CD4-positive, alpha-beta T cell treated with Interleukin-17A for 1 hour (primary cell): Measurements from ENCODE around the gene SERPINB2.

Experiments
- DNase-seq: peaks from one replicate; pipeline ENCODE4 v3.0.0-alpha.2; 2020

SERPINB2 gene

DNA sequence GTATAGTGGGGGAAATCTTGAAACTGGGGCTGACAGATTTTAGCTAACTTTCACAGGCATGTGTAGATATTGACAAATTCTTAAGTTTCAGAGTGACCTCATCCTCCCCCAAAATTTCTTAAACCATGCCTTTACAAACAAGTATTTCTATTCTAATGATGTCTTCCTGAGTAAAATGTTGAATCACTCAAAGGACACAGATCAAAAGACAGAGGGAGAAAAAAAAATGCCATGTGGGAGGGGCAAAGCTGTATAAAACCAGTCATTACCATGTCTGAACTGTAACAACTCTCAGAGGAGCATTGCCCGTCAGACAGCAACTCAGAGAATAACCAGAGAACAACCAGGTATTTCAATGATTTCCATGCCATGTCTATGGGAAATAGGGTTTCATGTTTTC, at the start of gene SERPINB2:
Gene SERPINB2, plus strand, starts transcription at position 282 of the 400 bp plus-strand sequence. CDS start 3,740 bp downstream, outside the sequence.
- no peak for DNase-seq

DNA sequence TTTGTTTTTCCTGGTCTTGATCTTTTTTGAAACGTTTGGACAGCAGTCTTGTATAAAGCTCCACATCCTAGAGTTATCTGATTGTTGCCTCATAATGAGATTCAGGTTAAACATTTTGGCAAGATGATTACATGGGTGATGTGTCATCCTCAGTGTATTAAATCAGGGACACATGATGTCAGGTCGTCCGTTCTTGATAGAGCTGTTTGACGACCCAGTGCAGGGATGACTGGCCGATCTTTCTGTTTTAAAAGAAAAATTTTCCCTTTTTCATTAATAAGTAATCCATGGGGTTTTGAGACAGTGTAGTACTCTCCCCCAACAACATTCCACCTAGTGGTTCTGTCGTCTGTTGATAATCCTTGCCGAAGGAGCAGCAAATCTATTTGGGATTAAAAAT, 44.5 kb upstream of the SERPINB2 start:
- DNase-seq, result no peak

GRCh38 chr18:63844254-63844653, 43.3 kb upstream of the SERPINB2 start:
- DNase-seq, result peak; percentile 2

- DNase-seq, result peak; percentile 9
Observed at GRCh38 chr18:63848159-63848558, 39.3 kb upstream of the SERPINB2 start.

- DNase-seq, result no peak
Observed at GRCh38 chr18:63850020-63850419, 37.5 kb upstream of the SERPINB2 start.

DNA sequence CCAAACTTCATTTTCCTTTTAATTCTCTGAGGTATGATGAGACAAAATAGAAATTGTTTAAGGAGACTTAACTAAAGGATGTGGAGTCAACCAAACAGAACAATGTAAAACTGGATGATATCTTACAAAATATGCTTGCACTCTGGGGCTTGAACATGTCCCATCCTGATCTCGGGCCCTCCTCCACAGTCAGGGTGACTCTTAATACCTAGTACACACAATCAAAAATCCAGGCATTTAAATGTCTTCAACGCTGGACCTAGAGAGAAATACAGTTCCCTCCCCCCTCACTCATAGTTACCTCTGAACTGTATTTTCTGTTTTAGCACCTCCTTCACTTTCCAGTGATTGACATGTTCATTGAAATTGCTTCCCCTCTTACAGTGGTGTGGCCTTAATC, 36.9 kb upstream of the SERPINB2 start:
- DNase-seq, result no peak

- no peak for DNase-seq
Observed at GRCh38 chr18:63858456-63858855, 29.0 kb upstream of the SERPINB2 start.

DNA sequence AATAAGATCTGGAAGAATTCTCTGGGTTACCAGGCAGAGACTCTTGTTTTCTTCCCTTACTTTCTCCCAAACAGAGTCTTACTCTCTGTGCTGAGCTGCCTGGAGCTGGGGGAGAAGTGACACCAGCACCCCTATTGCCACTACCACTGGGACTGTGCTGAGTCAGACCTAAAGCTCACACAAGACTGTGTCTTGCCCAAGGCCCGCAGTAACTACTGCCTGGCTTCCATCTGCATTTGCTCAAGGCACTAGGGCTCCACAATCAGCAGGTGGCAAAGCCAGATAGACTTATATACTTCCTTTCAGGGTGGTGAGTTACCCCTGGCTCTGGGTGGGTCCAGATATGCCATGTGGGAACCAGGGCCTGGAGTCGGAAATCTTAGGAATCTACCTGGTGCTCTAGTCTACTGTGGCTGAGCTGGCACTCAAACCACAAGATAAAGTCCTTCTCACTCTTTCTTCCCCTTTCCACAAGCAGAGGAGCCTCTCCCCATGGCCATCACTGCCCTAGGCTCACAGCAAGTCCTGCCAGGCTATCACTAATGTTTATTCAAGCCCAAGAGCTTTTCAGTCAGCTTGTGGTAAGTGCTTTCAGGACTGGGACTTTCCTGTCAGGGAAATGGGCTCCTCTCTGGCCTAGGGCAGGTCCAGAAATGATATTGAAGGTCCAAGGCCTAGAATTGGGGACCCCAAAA, 27.6 kb upstream of the SERPINB2 start:
- no peak for DNase-seq

- DNase-seq, result no peak
Observed at GRCh38 chr18:63860531-63860930, 27.0 kb upstream of the SERPINB2 start.

DNA sequence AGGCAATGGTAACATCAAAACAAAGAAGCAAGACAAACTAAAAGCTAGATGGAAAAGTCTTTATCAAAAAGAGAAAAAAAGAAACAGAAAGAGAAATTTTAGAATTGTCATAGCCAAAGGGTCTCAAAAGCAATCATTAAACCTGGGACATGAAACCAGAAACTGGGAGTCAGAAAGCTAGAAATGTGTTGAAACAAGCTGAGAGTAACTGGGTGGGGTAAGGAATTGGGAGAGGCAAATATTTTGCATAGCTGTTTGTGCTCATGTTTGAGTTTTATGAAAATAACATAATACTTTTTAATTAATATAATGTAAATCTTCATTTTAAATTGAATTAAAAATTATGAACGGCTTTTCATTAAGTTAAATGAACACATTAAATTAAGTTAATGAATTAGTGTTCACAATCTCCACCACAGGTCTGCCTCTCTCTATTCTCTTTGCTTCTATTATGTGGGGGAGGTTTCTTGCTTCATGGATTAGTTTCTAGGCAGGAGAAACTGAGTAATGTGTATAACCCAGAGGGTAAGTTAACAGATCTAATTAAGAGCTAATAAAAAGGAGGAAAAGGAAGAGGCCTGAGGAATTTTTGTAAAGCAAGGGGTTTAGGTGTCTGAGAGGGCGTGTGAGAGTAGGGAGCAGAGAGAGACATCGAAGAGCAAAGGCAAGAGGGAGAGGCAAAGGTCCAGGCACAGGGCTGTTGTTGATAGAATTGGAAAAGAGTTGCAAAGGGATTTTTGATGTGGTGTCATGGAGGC, 20.0 kb upstream of the SERPINB2 start:
- DNase-seq, result no peak

GRCh38 chr18:63868546-63868945, 19.0 kb upstream of the SERPINB2 start:
- DNase-seq, result no peak

- DNase-seq, result no peak
Observed at GRCh38 chr18:63869374-63869773, 18.1 kb upstream of the SERPINB2 start.

DNA sequence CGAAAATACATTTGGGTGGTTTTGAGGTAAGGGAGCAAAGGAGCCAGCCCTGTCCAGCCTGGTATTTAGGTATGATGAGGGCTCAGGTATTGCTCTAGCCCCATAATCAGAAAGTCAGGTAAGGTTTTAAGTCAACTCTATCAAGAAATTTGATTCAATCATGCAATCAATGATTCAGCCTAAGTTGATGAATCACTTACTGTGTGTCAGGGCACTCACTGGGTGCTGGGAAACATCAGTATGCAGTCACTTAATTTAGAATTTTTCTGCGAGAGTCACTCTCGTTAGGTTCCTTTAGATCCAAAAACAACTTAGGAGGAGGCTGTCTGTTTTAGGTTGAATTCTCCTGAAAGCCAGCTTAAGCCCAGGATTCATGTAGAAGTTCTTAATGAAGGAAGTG, 17.7 kb upstream of the SERPINB2 start:
- no peak for DNase-seq

- DNase-seq, result no peak
Observed at GRCh38 chr18:63871836-63872235, 15.7 kb upstream of the SERPINB2 start.

DNA sequence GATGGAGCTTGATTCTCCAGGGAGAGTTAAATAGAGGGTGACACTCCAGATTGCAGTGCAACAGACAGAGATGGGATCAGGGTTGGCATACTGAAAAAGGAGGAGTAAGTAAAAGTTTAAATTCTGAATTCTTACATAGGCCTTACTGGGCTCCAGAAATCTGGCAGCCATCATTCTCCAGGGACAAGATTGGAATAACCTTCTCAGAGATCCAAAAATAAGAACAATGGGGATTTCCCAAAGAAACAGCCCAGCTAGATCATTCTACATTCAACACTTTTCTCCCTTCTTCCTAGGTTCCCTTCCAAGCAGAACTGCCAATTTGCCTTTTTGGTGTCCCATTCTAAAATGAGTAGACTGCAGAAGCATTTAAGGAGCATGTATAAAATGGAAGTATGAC, 14.9 kb upstream of the SERPINB2 start:
- DNase-seq, result no peak

DNA sequence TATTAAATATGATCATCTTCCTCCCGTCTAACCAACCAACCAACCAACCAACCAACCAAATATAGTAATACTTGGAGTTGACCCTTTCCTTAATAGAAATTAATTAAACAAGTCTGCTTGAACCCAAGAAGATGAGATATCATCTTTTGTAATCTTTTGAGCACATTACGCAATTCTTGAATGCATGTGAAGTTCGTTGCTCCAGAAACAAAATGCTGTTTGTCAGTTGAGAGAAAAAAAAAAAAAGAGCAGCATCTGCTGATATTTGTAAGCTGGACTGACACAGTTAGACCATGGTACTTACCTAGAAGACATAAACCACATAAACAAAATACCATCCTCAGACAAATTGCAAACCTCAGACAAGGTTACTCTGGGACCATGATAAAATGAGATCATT, 9.2 kb upstream of the SERPINB2 start:
- DNase-seq, result no peak

DNA sequence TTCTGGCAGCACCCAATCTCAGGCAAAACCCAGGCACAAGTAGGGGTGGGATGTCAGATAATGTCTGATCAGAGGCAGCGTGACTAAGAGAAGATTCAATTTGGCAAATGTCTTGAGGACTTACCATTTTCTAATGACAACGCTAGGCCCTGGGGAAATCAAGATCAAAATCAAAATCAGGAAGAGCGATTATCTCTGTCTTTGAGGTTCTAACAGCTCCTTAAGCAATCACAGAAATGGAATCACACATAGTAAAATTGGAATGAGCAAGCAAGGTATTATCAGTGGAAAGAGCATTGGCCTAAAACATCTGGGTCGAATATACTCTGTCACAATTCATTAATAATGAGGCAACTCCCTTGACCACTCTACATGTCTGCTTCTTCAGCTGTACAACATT, 8.6 kb upstream of the SERPINB2 start:
- no peak for DNase-seq

GRCh38 chr18:63879709-63880108, 7.8 kb upstream of the SERPINB2 start:
- DNase-seq, result no peak

GRCh38 chr18:63881851-63882250, 5.7 kb upstream of the SERPINB2 start:
- DNase-seq, result no peak

DNA sequence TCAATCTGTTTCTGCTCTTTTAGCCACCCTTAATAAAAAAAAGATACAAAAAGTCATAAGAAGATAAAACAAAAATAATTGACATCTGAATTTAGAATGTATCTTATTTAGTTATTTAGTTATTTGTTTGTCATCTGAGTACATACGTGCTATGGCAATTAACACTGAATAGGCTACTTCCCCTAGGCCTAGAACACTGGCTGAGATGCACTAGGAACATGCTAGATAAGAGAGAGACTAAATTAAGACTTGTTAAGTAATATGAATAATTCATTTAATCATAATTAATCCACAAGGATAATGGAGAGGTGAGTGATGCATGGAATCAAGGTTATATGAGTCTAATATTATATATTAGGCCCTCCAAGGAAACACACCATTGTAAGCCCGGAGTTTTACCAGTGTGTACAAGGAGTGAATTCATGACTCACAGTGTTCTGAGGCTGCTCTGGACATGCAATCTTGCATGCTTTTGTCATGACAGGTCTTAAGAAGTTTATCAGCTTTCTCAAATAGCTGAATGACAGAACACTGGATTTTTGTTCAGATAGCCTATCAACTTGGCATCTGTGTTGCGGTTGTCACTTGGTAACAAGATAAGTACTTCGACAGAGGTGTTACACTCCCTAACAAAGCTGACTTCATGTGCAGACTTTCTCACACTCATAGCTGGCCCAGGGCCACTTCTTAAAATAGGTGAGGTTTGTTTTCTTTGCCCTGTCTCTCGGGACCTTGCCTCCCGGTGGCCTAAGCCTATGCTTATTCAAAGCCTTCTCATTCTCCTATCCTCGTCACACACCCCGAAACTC, 5.0 kb upstream of the SERPINB2 start:
- no peak for DNase-seq

DNA sequence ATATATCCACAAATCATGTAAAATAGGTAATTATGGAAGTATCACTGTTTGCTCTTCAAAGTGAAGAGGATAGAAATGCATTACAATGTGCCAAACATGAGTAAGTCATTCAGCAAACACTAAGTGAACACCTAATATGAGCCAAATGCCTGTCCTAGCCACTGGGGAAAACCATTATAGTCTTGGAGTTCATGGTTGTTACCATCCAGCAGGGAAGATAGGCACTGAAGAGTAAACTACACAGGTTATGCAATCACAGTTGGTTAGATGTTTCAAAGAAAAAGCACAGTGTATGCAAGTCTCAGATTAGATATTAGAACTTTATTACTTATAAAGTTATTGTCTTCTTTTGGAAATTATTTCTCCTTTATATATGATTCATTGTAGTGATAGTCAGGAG, 3.9 kb upstream of the SERPINB2 start:
- DNase-seq, result no peak

DNA sequence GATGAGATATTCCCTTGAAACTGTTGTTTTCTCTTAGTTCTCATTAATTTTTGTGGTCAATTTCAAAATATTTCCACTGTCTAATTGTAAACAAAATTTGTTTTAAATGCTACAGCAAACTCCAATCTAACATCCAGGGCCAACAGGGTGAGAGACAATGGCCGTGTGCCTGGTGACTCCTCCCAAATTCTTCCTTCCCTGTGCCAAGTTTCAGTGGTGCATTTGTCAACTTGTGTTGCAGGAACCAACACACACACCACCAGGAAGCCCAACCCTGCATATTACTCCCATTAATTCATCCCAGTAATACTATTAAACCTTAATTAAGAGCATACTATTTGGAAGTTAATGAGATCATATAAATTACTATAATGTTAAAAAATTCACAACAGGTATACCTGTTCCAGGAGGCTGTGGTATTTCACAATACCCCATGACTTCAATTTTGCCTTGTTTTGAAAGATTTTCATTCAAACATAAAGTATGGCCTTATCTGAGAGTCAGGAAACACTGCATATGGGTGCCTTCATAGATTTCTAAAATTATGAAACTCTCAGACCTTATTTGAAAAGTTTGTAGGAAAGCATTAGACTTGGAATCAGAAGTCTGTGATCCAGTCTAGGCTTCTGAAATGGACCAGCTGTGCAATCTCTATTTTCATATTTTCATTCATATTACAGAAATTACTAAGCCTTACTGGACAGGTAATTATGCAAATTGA, 1.1 kb downstream of the SERPINB2 start:
- no peak for DNase-seq

- no peak for DNase-seq
Observed at GRCh38 chr18:63889626-63890025, 2.1 kb downstream of the SERPINB2 start.
